HG03159 (cell line): ENCODE measurements around the gene LYSMD4.

Experiments
- ATAC-seq: cut with Tn5 transposase; IDR thresholded peaks from one replicate; pipeline ENCODE4 v1.9.1; 2021; ENCODE audit warnings: mild to moderate bottlenecking, moderate library complexity; ENCODE audit not compliant: unreplicated experiment

Gene LYSMD4

DNA sequence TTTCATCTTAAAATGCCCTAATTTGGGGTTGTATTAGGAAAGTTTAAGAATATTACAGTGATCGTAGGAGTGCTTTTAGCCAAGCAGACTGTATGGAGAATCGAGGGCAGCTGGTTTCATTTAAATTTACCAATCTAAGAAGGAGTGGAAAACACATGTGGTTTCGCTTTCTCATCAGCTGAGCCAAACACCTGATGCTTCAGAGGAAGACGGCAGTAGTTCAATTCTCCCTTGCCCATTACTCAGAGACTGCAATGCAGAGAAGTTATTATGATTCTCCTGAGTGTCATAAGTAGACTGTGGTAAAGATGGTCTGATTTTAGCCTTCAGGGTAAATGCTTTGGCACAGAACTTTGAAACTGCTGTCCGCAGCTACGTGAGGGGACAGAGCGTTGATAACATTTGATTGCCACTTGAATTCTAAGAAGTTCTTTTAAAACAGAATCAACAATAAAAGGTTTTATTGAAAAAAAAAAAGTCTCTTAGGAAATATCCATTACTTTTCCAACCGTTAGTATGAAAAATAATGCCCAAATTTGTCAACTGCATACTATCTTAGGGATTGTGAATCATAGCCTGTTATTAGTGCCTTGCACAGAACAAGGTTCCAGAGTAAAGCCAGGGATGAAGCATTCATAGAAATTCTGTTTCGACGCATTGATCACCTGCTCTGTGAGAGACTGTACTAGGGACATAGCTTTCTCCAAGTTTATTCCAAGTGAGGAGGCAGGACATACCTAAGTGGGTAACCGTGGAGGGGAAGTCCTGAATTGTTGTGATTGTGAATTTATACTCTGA is 25.6 kb downstream of the LYSMD4 start:
- ATAC-seq = no peak

DNA sequence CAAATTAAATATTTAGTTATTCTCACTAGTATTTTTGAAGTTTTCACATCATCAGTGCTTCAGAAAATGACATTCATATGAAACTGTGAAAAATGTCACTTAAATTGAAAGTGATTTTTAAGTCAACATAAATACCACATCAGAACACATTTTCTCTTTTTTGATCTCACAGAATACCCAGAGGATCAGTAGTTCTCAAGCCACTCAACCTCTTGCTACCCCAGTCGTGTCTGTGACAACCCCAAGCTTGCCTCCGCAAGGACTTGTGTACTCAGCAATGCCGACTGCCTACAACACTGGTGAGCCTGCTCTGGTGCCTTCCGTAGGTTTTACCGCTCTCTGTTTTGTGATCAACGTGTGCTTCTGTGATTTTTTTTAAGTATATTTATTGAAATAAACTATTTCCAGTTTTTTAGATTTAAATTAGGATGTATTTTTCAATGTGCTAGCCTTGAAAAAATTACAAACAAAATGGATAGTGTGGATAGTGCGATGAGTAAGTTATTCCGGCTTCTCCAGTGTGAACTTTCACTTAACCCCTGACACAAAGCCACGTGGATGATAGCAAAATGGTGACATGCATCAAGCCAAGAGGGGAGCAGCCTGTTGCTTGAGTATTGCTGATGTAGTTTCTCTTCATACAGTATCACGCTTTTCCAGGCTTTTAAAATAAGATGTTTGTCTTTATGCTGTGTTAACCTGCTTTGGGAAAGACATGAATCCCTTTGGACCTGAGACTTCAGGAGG is 26.5 kb downstream of the LYSMD4 start:
- no peak for ATAC-seq

DNA sequence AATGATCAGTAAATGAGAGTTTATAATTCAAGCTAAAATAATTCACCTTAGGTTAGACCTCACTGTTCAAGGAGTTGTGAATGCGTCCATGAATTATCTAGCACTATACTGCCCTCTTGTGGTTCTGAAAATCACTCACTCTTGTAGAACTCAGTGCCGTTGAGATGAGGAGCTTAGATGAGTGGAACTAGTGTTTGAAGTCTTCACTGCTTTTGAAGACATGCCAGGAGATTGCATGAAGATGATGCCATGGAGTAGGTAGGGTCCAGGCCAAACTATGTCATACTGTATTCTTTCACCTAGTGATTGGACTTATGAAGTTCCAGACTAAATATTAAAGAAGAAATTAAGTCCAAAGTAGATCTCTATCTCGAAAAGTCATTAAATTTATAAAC is 28.8 kb downstream of the LYSMD4 start:
- ATAC-seq = peak; percentile 75

DNA sequence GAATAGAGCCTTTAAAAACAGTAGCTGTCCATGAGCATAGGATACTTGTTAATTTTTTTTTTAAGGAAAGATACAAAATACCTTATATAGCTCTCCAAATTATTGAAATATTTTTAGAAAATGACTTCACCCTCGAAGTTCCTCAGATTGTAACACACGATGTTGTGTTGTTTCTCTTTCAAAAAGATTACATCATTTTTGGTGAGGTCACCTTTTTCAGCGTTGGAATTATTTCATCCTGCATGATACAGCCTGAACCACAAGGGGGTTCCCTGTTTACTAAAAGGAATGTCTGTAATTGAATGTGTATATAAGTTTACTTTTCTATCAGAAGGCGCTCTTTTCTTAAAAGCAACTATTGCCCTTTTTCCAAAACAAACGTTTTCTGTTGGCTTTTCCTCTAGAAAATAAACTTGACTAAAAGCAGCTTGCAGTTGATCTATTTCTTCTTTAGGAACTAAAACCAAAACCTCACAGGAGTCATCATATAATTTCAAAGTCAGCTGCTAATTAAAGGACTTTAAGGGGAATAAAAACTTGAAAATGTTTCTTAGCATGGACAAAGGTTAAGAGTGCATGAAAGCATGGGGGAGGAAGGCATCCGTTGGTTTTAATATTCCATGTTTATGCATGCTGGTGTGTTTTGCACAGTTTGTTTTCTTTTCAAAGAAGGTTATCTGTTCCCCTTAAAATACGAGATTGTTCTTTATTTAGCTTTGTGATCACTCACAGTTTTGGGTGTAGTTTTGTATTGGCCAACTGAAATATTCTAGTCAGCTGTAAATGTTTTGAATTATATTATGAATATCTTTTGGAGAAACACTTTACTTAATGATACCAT is 29.4 kb downstream of the LYSMD4 start:
- ATAC-seq = peak; percentile 54

- ATAC-seq = no peak
Measured at GRCh38 chr15:99702895-99703602, 30.2 kb downstream of the LYSMD4 start.

- ATAC-seq = no peak
Measured at GRCh38 chr15:99696096-99696495, 37.1 kb downstream of the LYSMD4 start.

GRCh38 chr15:99692825-99693224 is 40.4 kb downstream of the LYSMD4 start:
- no peak for ATAC-seq

DNA sequence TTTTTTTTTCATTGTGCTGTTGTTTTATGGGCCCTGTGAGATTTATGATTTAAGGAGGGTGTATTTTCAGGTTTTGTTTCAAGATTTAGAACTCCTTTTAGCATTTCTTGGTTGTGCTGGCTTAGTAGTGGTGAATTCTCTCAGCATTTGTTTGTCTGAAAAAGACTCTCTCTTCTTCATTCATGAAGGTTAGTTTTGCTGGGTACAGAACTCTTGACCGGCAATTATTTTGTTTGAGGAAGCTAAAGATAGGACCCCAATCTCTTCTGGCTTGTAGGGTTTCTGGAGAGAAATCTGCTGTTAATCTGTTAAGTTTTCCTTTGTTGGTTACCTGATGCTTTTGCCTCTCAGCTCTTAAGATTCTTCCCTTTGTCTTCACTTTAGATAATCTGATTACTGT is 46.9 kb downstream of the LYSMD4 start:
- ATAC-seq = no peak

GRCh38 chr15:99683000-99683670 is 50.1 kb downstream of the LYSMD4 start:
- no peak for ATAC-seq

GRCh38 chr15:99682455-99682854 is 50.8 kb downstream of the LYSMD4 start:
- no peak for ATAC-seq

DNA sequence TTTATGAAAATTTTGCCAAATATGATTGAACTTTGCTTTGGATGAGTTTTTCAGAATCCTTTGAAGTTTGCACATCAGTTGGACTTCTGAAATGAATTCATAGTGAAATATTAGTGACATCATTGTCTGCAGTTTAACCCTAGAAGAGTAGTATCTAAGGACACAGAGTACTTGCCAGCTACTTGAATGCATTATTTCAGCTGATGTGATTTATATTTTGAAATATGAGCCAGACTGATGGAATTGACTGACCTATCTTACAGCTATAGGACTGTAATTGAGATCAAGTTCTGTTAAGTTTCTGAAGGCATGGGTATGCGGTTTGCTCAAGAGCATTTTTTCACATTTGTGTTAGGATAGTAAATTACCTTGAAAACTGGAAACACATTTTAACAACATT is 51.2 kb downstream of the LYSMD4 start:
- ATAC-seq = no peak

- no peak for ATAC-seq
Measured at GRCh38 chr15:99680276-99680675, 53.0 kb downstream of the LYSMD4 start.

DNA sequence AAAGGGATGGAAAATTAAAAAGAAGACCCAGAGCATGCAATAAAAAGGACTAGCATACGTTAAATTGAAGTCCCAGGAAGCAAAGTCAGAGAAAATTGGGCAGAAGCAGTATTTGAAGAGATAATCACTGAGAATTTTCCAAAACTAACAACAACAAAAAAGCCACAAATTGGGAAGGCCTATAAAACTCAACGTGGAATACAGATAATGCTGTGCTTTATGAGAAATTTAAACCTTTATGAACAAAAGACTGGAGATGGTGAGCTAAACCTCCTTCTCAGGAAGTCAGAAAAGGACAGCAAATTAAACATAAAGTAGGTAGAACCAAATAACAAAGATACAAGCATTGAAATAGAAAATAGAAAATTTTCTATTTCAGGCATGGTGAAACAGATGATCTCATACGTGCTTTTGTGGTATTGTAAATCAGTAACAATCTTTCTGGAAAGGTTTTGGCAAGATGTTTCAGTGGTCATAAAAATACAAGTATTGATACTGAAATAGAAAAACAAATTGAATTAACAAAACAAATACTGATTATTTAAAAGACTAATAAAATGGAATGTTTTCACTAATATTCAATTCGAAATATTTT is 55.6 kb downstream of the LYSMD4 start:
- peak; percentile 61 for ATAC-seq
